Thyroid gland (tissue), 4 donors: ENCODE results near the gene ZNF132.

ENCODE experiments used
- POLR2A ChIP-seq, 2 donors: fragments of 450-650 bp; IDR thresholded peaks; one replicate each; pipeline ENCODE4 v1.6.1; 2017; ENCODE audit warnings: antibody characterized with exemption in 2 of 2, mild to moderate bottlenecking in 2 of 2, moderate library complexity in 1 of 2
- TF ChIP-seq, protein P1 (sequence below), 6 experiments: fragments of 200-600 bp in 3 of 6; fragments of 450-650 bp in 3 of 6; sonication (generic) in 3 of 6; IDR thresholded peaks; one replicate each; pipeline ENCODE4 v1.5.1; 2016 to 2019; ENCODE audit warnings: antibody characterized with exemption in 6 of 6, mild to moderate bottlenecking in 2 of 6, inconsistent platforms in 1 of 6, moderate library complexity in 1 of 6

DNA sequence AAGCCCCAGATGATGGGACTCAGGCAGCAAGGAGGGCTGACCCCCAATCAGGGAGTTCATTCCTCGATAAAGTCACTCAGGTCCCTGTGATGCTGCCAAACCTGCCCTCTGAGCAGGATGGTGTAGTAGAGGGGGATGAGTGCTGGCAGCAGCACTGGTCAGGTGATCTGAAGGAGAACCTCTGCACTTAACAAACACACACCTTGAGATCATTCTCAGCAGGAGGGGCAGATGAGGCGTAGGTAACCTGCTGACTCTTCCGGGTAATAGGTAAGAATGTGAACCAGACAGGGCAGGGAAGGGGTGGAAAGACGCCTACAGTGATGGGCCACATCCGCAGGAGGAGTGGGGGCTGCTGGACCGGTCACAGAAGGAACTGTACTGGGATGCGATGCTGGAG lies 39.4 kb upstream of the ZNF132 start:
- TF ChIP-seq, protein P1, sequence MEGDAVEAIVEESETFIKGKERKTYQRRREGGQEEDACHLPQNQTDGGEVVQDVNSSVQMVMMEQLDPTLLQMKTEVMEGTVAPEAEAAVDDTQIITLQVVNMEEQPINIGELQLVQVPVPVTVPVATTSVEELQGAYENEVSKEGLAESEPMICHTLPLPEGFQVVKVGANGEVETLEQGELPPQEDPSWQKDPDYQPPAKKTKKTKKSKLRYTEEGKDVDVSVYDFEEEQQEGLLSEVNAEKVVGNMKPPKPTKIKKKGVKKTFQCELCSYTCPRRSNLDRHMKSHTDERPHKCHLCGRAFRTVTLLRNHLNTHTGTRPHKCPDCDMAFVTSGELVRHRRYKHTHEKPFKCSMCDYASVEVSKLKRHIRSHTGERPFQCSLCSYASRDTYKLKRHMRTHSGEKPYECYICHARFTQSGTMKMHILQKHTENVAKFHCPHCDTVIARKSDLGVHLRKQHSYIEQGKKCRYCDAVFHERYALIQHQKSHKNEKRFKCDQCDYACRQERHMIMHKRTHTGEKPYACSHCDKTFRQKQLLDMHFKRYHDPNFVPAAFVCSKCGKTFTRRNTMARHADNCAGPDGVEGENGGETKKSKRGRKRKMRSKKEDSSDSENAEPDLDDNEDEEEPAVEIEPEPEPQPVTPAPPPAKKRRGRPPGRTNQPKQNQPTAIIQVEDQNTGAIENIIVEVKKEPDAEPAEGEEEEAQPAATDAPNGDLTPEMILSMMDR (IDR thresholded peaks at IDR 0.05) = no peak
- TF ChIP-seq POLR2A (IDR thresholded peaks at IDR 0.05) = no peak
